SK-N-SH treated with all-trans-retinoic acid at 6 μM for 48 hours (cell line): ENCODE measurements around the gene ADCY1.

ENCODE experiments used
- GLIS3 ChIP-seq: fragments of 250-450 bp; sonication (Bioruptor Pico); IDR thresholded peaks from 2 replicates; pipeline ENCODE4 v1.5.0; 2020; ENCODE audit warnings: mild to moderate bottlenecking, moderate library complexity
- ISL1 ChIP-seq: fragments of 250-450 bp; sonication (Bioruptor Pico); IDR thresholded peaks from 2 replicates; pipeline ENCODE4 v2.1.2; 2022; ENCODE audit warnings: mild to moderate bottlenecking, moderate library complexity
- TCF4 ChIP-seq: fragments of 250-450 bp; sonication (Bioruptor Pico); IDR thresholded peaks from 2 replicates; pipeline ENCODE4 v1.8.0; 2021; ENCODE audit warnings: mild to moderate bottlenecking, moderate library complexity, borderline replicate concordance
- ZC3H10 ChIP-seq: fragments of 250-450 bp; sonication (Bioruptor Pico); IDR thresholded peaks from 2 replicates; pipeline ENCODE4 v1.5.1; 2021; ENCODE audit warnings: mild to moderate bottlenecking, moderate library complexity
- ZFP30 ChIP-seq: fragments of 450-650 bp; formaldehyde crosslinking; IDR thresholded peaks from 2 replicates; pipeline ENCODE4 v1.5.0; 2022; ENCODE audit warnings: mild to moderate bottlenecking, moderate library complexity
- ZNF565 ChIP-seq: fragments of 450-650 bp; formaldehyde crosslinking; conservative IDR thresholded peaks from 2 replicates; pipeline ENCODE4 v1.5.0; 2020; ENCODE audit warnings: low read depth, mild to moderate bottlenecking, moderate library complexity
- TF ChIP-seq, protein P1 (sequence below): fragments of 250-450 bp; sonication (Bioruptor Pico); IDR thresholded peaks from 2 replicates; pipeline ENCODE4 v1.5.1; 2021; ENCODE audit warnings: mild to moderate bottlenecking, moderate library complexity
- TF ChIP-seq, protein P2 (sequence below): fragments of 250-450 bp; sonication (Bioruptor Pico); IDR thresholded peaks from 2 replicates; pipeline ENCODE4 v1.5.1; 2020; ENCODE audit warnings: low read depth, mild to moderate bottlenecking, moderate library complexity

- TF ChIP-seq, protein P1, sequence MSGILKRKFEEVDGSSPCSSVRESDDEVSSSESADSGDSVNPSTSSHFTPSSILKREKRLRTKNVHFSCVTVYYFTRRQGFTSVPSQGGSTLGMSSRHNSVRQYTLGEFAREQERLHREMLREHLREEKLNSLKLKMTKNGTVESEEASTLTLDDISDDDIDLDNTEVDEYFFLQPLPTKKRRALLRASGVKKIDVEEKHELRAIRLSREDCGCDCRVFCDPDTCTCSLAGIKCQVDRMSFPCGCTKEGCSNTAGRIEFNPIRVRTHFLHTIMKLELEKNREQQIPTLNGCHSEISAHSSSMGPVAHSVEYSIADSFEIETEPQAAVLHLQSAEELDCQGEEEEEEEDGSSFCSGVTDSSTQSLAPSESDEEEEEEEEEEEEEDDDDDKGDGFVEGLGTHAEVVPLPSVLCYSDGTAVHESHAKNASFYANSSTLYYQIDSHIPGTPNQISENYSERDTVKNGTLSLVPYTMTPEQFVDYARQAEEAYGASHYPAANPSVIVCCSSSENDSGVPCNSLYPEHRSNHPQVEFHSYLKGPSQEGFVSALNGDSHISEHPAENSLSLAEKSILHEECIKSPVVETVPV: no peak
- no peak for TF ChIP-seq ZFP30 (CRISPR knock-in tag)
- TF ChIP-seq, protein P2, sequence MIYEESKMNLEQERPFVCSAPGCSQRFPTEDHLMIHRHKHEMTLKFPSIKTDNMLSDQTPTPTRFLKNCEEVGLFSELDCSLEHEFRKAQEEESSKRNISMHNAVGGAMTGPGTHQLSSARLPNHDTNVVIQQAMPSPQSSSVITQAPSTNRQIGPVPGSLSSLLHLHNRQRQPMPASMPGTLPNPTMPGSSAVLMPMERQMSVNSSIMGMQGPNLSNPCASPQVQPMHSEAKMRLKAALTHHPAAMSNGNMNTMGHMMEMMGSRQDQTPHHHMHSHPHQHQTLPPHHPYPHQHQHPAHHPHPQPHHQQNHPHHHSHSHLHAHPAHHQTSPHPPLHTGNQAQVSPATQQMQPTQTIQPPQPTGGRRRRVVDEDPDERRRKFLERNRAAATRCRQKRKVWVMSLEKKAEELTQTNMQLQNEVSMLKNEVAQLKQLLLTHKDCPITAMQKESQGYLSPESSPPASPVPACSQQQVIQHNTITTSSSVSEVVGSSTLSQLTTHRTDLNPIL (CRISPR knock-in tag): no peak
- no peak for TF ChIP-seq ZNF565 (CRISPR knock-in tag)
- TF ChIP-seq GLIS3: no peak
- no peak for TF ChIP-seq ISL1
- TF ChIP-seq TCF4 (CRISPR knock-in tag): no peak
- no peak for TF ChIP-seq ZC3H10 (CRISPR knock-in tag)
These were observed 74.5 kb downstream of the ADCY1 start for GRCh38 chr7:45648671-45648995.
